LNCaP clone FGC (cell line): ENCODE results near the gene NAPG.
"Not testable (repeated sequence)": the region's sequence is repeated elsewhere in the genome, so short reads cannot be mapped to it uniquely, and the experiment has no call there.

Source experiments
- DNase-seq: peaks from one replicate; pipeline ENCODE4 v3.0.0-alpha.2; 2011; ENCODE audit warnings: low read depth
- H3K4me3 ChIP-seq: 2 replicates; pipeline ENCODE4 v1.5.1; 2011; ENCODE audit warnings: mild to moderate bottlenecking, low read depth, low read length, control low read depth
- CTCF ChIP-seq: IDR thresholded peaks from 2 replicates; pipeline ENCODE4 v1.5.1; 2012; ENCODE audit warnings: mild to moderate bottlenecking; ENCODE audit not compliant: control insufficient read depth, insufficient read depth; ENCODE audit errors: extremely low read depth

The NAPG gene

GRCh38 chr18:10566390-10566789, 40.6 kb downstream of the NAPG start:
- DNase-seq = no peak
- no peak for TF ChIP-seq CTCF
- no peak overlapping the region for H3K4me3 ChIP-seq

- not testable (repeated sequence) for DNase-seq, H3K4me3 ChIP-seq
Observed at GRCh38 chr18:10569941-10570340, 44.1 kb downstream of the NAPG start.

- no peak for DNase-seq
- no peak overlapping the region for H3K4me3 ChIP-seq
- TF ChIP-seq CTCF = no peak
Observed at GRCh38 chr18:10570622-10571021, 44.8 kb downstream of the NAPG start.

- no peak overlapping the region for H3K4me3 ChIP-seq
- DNase-seq = no peak
- no peak for TF ChIP-seq CTCF
Observed at GRCh38 chr18:10571537-10571936, 45.7 kb downstream of the NAPG start.

- H3K4me3 ChIP-seq, DNase-seq: not testable (repeated sequence)
Observed at GRCh38 chr18:10573261-10573660, 47.4 kb downstream of the NAPG start.

- not testable (repeated sequence) for H3K4me3 ChIP-seq, DNase-seq
Observed at GRCh38 chr18:10574412-10574811, 48.6 kb downstream of the NAPG start.

- H3K4me3 ChIP-seq, DNase-seq: not testable (repeated sequence)
Observed at GRCh38 chr18:10577842-10578572, 52.2 kb downstream of the NAPG start.

- DNase-seq, H3K4me3 ChIP-seq: not testable (repeated sequence)
Observed at GRCh38 chr18:10578573-10578899, 52.7 kb downstream of the NAPG start.

GRCh38 chr18:10579079-10579867, 53.4 kb downstream of the NAPG start:
- no peak for TF ChIP-seq CTCF
- DNase-seq = no peak
- no peak overlapping the region for H3K4me3 ChIP-seq
